Neural crest cell (in vitro differentiated cells): ENCODE data around the gene MSL3B.

Experiments used
- DNase-seq: peaks from one replicate; pipeline ENCODE4 v3.0.0; 2021; ENCODE audit warnings: low read depth, mixed read lengths, low spot score
- H3K27ac Mint-ChIP-seq: one replicate; pipeline ENCODE4 v1.8.0; 2021; ENCODE audit warnings: mild to moderate bottlenecking, mixed read lengths; ENCODE audit not compliant: unreplicated experiment
- H3K27me3 Mint-ChIP-seq: 2 replicates; pipeline ENCODE4 v1.8.0; 2021; ENCODE audit warnings: low read depth, mild to moderate bottlenecking, mixed read lengths
- H3K36me3 Mint-ChIP-seq: 2 replicates; pipeline ENCODE4 v1.8.0; 2021; ENCODE audit warnings: low read depth, mild to moderate bottlenecking, mixed read lengths
- H3K4me1 Mint-ChIP-seq: 2 replicates; pipeline ENCODE4 v1.8.0; 2021; ENCODE audit warnings: mixed read lengths
- H3K4me3 Mint-ChIP-seq: one replicate; pipeline ENCODE4 v1.8.0; 2021; ENCODE audit warnings: mild to moderate bottlenecking, mixed read lengths
- H3K9me3 Mint-ChIP-seq: 2 replicates; pipeline ENCODE4 v1.8.0; 2021; ENCODE audit warnings: mixed read lengths
- TF ChIP-seq, protein P1 (sequence below): fragments of 200-600 bp; sonication (generic); conservative IDR thresholded peaks from 2 replicates; pipeline ENCODE4 v1.5.0; 2021; ENCODE audit warnings: antibody characterized with exemption, mild to moderate bottlenecking

MSL3B gene

DNA sequence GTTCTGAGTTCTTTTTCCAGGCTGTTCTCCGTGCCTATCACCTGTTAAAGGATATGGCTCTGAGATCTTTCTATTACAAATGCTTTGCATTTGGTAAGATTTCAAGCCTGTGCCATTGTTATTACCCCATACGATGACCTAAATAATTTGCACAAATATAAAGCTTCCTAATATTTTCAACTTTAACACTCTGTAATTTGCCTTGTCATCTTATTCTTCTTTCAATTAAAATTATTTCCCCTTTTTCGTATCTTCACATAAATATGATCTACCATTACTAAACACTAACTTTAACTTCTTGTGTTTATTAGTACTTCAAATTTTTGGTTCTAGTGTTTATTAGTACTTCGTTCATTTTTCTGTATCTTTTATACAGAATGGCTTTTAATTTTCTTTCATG is 3.2 kb upstream of the MSL3B start:
- no peak for DNase-seq
- Mint-ChIP-seq H3K36me3 (peaks cover 24% of the 10 kb centered on the region), H3K4me1 (peaks cover 8% of the 10 kb centered on the region), H3K9me3 (peaks cover 24% of the 10 kb centered on the region), H3K4me3 (no peak overlapping the region), H3K27ac (no peak overlapping the region), H3K27me3 (peaks cover 53% of the 10 kb centered on the region)
- TF ChIP-seq, protein P1, sequence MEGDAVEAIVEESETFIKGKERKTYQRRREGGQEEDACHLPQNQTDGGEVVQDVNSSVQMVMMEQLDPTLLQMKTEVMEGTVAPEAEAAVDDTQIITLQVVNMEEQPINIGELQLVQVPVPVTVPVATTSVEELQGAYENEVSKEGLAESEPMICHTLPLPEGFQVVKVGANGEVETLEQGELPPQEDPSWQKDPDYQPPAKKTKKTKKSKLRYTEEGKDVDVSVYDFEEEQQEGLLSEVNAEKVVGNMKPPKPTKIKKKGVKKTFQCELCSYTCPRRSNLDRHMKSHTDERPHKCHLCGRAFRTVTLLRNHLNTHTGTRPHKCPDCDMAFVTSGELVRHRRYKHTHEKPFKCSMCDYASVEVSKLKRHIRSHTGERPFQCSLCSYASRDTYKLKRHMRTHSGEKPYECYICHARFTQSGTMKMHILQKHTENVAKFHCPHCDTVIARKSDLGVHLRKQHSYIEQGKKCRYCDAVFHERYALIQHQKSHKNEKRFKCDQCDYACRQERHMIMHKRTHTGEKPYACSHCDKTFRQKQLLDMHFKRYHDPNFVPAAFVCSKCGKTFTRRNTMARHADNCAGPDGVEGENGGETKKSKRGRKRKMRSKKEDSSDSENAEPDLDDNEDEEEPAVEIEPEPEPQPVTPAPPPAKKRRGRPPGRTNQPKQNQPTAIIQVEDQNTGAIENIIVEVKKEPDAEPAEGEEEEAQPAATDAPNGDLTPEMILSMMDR: no peak

DNA sequence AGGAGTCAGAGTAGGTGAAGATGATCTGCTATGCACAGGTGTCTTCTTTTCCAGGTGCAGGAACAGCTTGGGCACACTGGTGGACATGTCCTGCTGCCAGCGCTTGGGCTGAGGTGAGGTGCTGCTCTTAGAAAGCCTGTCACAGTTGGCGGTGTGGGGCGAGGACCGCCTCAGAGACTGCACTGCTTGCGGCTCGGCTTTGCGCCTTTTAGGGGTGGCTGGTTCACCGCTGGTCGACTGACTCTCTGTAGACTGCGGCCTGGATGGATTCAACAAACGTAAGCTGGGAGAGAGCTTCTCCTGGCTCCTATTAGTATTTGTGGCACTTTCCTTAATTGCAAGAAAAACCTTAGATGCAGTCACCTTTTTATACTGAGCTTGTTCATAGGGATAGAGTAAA is 1.7 kb downstream of the MSL3B start:
- H3K9me3 Mint-ChIP-seq: peaks cover 21% of the 10 kb centered on the region
- peaks cover 18% of the 10 kb centered on the region for H3K27me3 Mint-ChIP-seq
- peaks cover 49% of the 10 kb centered on the region for H3K36me3 Mint-ChIP-seq
- peaks cover 8% of the 10 kb centered on the region for H3K4me1 Mint-ChIP-seq
- no peak for DNase-seq
- TF ChIP-seq, protein P1: no peak
- no peak overlapping the region for H3K4me3 Mint-ChIP-seq
- H3K27ac Mint-ChIP-seq: no peak overlapping the region

DNA sequence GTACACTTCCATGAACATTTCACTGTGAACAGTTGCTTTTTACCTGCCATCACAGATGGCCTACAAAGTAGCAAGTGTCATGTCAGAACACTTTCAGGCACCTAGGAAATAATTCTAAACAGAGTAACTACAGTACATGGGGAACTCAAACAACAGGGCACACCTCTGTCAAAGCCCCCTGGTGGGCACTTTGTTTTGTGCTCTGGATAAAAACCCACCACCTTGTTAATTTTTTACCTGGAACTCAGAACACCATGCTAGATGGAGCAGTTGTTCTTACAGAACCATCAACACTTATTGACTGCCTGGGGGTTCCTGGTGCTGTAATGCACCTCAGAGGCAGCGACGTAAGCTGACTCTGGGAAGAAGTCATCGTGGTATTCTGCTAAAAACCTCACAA is 2.3 kb downstream of the MSL3B start:
- Mint-ChIP-seq H3K27me3 (peaks cover 16% of the 10 kb centered on the region), H3K36me3 (peaks cover 49% of the 10 kb centered on the region), H3K27ac (no peak overlapping the region), H3K9me3 (peaks cover 21% of the 10 kb centered on the region), H3K4me1 (peaks cover 8% of the 10 kb centered on the region), H3K4me3 (no peak overlapping the region)
- TF ChIP-seq, protein P1: peak; percentile 46
- DNase-seq: no peak

DNA sequence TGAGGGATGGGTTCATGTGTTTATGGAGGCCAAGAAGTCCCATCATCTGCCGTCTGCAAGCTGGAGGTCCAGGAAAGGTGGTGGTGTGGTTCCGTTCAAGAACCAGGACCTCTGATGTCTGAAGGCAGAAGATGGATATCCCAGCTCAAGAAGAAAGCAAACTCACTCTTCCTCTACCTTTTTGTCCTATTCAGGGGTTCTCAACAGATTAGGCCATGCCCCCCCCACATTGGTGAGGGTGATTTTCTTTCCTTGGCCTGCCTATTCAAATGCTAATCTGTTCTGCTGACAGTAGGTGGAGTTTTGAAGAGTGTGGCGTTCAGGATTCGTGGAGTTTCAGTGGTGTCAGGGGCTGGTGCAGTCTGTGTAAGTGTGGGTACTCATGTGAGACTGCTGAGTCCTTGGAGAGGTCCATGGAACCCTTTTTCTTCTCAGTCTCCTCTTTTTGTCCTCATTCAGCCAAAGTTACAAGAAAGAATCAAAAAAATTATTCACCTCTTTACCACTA is 5.9 kb downstream of the MSL3B start:
- Mint-ChIP-seq H3K4me1 (no peaks in the 10 kb centered on the region), H3K9me3 (peaks cover 12% of the 10 kb centered on the region), H3K36me3 (peaks cover 34% of the 10 kb centered on the region), H3K27me3 (no peaks in the 10 kb centered on the region), H3K27ac (no peak overlapping the region), H3K4me3 (no peak overlapping the region)
- DNase-seq: no peak
- TF ChIP-seq, protein P1: no peak

DNA sequence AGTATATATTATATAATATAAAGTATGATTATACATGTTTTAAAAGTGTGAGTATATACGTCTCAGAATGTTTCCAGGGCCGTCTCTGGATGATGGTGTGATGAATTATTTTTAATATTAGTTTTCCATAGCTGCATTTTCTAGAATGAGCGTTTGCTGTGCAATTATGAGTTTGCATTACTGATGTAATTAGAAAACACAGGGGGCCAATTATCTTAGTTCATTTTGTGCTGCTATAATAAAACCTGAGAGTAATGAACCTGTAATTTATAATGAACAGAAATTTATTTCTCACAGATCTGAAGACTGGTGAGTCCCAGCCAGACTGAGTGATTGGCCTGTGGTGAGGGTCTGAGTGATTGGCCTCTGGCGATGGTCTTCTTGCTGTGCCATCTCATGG is 9.9 kb downstream of the MSL3B start:
- H3K9me3 Mint-ChIP-seq: no peaks in the 10 kb centered on the region
- peaks cover 14% of the 10 kb centered on the region for H3K4me1 Mint-ChIP-seq
- H3K4me3 Mint-ChIP-seq: no peak overlapping the region
- H3K27ac Mint-ChIP-seq: no peak overlapping the region
- DNase-seq: no peak
- no peaks in the 10 kb centered on the region for H3K27me3 Mint-ChIP-seq
- TF ChIP-seq, protein P1: no peak
- peaks cover 9% of the 10 kb centered on the region for H3K36me3 Mint-ChIP-seq
